GM19328 (cell line): ENCODE results near the gene GPSM1.
"Not testable (repeated sequence)": the region's sequence is repeated elsewhere in the genome, so short reads cannot be mapped to it uniquely, and the experiment has no call there.

Experiments
- ATAC-seq: cut with Tn5 transposase; IDR thresholded peaks from one replicate; pipeline ENCODE4 v1.9.1; 2021; ENCODE audit warnings: mild to moderate bottlenecking, moderate library complexity; ENCODE audit not compliant: unreplicated experiment

GPSM1 gene

DNA sequence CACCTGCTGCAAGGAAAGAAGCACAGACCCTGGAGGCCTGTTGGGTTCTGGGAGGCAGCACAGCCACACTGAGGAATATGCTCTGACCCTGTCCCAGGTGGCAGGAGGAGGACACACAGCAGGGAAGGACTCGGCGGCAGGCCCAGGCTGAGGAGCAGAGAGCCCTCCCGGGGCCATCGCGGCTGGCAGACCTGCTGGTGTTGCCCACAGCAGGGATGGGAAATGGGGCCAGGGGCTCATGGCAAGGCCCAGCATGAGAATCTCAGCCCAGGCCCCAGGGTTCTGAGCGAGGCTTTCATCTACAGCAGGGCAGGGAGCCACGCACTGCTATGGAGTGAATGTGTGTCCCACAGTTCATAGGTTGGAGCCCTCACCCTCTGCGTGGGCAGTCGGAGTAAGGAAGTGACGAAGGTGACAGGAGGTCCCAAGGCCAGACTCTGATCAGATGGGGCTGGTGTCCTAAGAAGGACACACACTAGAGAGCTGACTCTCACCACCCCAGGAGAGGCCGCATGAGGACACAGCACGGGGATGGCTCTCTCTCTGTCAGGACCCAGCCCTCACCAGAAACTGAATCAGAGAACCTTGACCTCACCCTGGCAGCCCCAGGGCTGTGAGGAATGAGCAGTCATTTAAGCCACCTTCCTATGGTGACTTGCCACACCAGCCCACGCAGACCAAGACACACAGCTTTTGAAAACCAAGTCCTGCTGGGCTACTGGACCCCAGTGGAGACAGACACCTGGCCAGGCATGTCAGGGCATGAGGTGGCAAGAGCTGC, 10.3 kb upstream of the GPSM1 start:
- no peak for ATAC-seq

DNA sequence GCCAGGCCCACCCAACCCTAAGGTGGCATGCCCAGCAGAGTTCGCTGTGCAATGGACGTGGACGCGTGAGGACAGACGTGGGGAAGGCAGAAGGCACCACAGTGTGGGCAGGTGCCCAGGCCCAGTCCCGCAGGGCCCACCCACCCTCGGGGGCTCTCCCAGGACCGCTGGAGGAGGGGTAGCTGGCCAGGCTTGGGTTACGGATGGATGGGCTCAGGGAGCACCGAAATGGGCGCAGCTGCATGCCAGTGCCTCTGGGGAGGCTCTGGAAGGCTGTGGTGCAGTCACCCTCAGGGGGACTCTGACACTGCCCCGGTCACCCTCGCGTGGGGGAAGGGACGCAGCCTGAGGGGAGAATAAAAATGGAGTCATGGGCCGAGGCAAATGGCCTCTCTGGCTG, 9.6 kb upstream of the GPSM1 start:
- no peak for ATAC-seq

DNA sequence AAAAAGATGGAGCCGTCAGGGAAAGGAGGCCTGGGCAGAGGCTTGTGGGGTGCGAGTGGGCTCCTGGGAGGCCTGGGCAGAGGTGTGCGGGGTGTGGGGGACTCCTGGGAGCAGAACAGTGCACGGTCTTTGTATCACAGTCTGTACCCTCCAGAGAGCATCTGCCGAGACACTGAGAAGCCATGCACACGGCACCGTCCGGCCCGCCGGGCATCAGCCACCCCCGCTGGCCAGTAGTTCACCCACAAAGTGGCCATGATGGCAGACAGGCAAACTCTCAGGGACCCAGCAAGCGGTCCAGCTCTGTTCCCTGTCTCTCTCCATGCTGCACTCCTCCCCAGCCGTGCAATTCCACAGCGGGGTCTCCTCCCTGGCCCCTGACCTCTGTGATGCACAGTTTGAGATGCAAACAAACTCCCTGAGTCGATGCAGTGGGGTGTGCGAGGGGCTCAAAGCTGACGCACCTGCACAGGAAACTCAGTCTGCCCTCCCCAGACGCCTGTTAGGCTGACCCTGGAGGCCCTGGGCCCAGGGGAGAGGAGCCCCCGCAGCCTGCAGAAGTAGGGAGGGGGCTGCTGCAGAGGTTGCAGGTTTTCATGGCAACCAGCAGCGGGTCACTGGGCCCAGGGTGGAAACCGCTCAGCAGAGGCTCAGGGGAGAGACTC, 9.1 kb upstream of the GPSM1 start:
- ATAC-seq = no peak

- no peak for ATAC-seq
These were observed 8.5 kb upstream of the GPSM1 start for GRCh38 chr9:136318776-136319241.

DNA sequence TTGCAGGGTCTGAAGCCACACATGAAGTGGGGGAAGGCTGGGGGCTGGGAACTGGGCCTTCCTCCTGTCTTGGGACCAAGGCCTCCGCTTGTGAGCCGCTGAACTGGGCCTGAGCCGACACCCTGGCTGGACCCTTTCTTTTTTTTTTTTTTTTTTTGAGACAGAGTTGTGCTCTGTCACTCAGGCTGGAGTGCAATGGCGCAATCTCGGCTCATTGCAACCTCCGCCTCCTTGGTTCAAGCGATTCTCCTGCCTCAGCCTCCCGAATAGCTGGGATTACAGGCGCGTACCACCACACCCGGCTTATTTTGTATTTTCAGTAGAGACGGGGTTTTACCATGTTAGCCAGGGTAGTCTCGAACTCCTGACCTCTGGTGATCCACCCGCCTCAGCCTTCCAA, 8.1 kb upstream of the GPSM1 start:
- ATAC-seq = not testable (repeated sequence)

GRCh38 chr9:136319955-136320354, 7.4 kb upstream of the GPSM1 start:
- not testable (repeated sequence) for ATAC-seq

- ATAC-seq = not testable (repeated sequence)
These were observed 6.4 kb upstream of the GPSM1 start for GRCh38 chr9:136320972-136321371.

- no peak for ATAC-seq
These were observed 5.8 kb upstream of the GPSM1 start for GRCh38 chr9:136321561-136321960.

GRCh38 chr9:136322756-136323330, 4.5 kb upstream of the GPSM1 start:
- ATAC-seq = no peak

DNA sequence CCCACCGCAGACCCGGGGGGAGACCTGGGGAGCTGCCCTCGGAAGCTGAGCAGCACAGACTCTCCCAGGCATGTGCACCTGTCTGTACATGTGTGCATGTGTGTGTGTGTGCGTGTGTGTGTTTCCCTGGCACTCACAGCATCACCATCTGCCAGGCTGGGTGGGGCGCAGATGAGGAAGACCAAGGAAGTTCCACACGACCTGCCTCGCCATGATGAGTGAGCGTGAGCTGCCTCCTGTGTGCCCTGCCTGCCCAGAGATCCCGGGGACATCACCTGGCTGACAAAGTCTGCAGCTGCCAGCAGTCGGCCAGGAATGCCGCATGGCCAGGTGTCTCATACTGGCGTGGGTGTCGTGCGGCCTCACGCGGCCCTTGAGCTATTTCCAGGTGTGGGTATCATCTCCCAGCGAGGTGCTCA, 4.0 kb upstream of the GPSM1 start:
- ATAC-seq = no peak

DNA sequence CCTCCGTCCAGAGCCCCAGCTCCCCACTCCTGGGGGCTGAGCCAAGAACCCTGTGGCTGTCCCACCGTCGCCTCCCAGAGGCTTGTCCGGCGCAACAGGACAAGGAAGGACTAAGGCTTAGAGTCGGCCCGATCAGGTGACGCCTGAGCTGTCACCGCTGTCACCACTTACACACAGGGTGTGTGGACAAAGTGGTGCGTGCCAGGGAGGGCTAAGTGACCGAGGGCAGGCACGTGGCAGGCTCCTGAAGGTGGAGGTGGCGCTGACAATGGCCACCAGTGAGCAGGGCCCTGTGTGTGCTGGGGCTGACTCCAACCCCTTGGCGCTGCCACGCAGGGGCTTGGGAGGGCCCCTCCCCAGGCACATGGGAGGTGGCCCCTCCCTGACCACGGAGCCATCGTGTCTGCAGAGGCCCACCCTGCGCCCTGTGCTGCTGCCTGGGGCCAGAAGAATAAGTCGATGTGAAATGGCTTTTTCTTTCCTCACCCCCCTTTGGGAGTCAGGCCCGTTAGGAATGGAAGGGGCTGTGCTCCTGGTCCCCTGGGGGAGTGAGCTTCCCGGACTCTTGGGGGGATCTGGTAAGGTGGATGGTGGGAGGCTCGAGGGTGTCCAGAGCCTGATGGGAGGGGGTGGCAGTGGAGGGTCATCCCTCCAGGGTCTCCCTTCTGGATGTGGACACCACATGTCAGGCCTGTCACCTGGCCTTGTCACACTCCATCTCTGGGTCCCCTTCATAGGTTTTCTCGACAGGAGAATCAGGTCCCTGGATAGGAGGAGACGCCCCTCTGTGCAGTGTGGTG, 2.6 kb upstream of the GPSM1 start:
- ATAC-seq = no peak

DNA sequence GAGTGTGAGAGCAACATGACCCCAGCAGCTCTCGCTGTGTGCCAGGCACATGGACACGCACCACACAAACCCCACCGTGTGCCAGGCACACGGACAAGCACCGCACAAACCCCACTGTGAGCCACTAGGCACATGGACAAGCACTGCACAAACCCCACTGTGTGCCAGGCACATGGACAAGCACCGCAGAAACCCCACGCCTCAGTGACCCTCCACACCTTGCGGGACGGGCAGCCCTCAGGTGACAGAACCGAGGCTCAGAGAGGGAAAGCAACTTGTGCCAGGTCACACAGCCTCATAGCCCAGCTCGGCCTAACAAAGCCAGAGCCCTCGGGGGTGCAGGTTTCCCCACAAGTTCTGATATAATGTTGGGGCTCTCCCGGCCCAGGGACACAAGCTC, 2.0 kb upstream of the GPSM1 start:
- ATAC-seq = no peak

DNA sequence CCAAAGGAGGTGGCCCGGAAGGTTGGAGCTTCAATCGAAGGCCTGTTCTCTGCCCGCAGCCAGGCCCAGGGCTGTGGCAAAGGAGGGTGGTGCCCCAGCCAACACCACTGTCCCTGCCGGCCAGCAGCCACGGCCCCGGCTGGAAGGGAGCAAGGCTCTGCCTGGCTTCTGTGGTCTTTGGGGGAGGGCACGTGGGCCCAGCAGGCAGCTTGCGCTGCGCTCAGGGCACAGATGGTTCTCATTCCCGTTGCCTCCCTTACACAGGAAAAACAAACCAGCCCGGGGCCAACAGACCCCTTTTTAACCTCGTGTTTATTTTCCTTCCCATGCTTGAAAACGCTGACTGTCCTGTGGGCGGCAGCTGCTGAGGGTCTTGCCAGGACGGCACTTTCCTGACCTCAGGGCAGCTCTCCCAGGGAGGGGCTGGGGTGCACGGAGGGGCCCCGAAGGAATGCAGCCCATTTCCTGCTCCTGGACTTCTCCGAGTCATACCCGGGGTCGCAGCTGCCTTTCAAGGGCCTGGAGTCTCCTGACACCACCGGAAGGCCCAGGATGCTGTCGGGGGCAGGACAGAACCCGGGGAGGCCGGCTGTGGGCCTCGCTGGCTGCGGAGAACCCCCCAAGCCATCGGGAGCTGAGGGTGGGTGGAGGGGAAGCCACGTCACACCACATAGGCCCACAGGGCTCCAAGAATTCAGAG, 1.1 kb upstream of the GPSM1 start:
- no peak for ATAC-seq

DNA sequence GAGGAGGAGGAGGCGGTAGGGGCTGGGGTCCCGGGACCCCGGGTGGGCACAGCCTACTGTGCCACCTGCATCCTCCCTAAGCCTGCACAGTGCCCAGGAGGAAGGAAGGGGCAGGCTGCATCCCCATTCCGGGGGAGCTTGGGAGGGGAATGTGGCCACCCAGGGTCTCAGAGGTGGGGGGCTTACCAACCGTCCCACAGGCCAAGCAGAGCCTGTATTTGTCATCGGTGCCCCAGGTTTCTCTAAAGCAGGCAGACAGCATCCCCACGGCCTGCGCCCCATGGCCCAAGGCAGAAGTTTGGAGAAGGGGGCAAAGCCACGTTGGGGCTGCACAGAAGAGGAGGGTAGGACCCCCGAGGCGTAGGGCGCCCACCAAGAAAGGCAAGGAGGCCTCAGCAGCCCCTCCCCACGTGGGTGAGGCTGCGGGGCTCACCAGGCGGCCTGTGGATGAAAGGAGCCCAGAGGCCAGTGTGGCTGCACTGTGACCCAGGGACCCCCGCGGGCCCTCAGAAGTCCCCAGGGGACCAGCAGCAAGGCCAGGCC, 507 bp upstream of the GPSM1 start:
- ATAC-seq = no peak

DNA sequence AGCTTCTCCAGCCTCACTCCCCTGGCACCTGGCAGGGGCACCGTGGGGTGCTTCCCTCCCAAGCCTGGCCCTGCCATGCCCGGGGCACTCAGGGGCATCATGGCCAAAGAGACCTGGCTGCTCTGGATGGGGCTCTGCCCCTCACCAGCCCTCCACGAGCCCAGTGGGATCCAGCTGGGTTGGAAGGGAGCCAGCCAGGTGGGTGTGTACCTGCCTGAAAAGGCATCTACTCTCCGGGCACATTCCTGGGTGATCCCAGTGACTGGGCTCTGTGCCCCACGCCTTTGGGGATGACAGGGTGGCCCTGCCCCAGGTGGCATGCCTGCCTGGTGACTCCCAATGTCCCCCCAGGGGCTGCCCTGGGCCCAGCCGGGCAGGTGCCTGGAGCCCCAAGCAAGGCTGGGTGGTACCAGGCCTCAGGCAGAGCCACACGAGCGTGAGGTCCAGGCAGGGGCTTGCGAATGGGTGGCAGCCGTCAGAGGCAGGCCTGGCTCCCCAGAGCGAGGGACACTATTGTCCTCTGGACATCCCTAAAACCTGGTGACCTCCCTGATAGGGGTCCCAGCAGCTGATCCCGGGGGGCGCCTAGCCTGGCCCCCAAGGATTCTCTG, 777 bp downstream of the GPSM1 start:
- no peak for ATAC-seq

- ATAC-seq = no peak
These were observed 1.3 kb downstream of the GPSM1 start for GRCh38 chr9:136328622-136329041.

DNA sequence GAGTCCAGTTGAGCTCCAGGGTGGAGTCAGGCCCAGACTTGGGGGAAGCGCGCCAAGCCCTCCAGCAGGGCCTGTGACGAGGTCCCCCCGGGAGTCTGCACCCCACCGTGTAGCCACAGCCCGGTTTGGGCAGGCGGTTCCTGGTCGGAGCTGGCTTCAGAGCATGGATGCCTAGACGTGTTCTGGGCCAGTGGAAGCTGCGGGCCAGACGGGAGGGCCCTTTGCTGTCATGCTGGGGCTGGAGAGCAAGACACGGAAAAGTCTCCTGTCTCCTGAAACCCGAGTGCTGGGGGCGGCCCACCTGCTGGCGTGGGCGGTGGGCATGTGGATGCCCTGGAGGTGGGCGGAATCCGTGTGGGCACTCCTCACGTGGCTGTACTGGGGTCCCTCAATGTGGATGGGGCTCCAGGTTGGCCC, 1.9 kb downstream of the GPSM1 start:
- no peak for ATAC-seq

- ATAC-seq = no peak
These were observed 2.5 kb downstream of the GPSM1 start for GRCh38 chr9:136329636-136330405.

GRCh38 chr9:136330406-136330990, 3.2 kb downstream of the GPSM1 start:
- no peak for ATAC-seq
